HG02981 (cell line): ENCODE measurements around the gene DPP8.

Experiments used
- ATAC-seq: cut with Tn5 transposase; IDR thresholded peaks from one replicate; pipeline ENCODE4 v1.9.1; 2021; ENCODE audit warnings: mild to moderate bottlenecking, moderate library complexity; ENCODE audit not compliant: unreplicated experiment

The DPP8 gene

DNA sequence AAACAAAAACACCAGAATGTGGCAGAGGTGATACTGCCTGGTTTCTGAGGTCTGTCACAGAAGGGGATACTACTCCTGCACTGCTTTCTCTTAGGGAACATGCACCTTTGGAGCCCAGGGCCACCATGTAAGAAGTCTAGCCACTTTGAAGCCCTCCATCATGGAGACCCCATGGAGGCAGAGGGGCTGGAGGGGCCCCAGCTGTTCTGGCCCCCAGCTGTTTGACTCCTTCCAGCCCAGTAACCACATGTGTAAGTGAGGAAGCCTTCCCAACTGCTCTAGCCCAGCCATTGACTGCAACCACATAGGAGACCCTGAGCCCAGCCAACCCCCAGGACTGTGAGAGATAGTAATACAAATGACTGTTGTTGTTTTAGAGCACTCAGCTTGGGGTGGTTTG lies 85.8 kb downstream of the DPP8 start:
- no peak for ATAC-seq

DNA sequence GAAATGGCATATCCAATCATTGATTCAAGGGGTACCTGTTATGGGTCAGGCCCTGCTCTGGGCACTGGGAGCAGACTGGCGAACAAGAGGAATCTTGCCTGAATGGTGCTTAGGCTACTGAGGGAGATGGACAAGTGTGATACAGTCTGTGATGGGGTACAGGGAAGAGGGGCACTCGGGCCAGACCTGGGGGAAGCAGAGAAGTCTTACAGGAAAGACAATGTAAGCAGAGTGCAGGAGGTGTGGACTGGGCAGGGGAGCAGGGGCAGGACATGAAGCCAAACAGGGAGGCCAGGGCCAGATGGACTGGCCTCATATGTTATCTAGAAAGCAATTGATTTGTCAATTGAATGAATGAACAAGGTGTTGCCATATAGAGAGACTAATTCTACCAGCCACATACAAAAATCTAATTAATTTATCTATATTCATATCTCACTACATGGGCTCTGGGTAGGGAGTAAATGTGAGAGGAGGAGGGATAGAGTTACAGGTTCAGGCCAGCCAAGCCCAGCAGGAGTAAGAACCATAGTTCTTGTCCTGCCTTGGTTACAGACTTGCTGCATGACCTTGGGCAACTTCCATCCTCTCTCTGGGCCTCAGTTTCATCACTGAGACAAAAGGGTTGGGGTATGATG lies 91.2 kb downstream of the DPP8 start:
- no peak for ATAC-seq

DNA sequence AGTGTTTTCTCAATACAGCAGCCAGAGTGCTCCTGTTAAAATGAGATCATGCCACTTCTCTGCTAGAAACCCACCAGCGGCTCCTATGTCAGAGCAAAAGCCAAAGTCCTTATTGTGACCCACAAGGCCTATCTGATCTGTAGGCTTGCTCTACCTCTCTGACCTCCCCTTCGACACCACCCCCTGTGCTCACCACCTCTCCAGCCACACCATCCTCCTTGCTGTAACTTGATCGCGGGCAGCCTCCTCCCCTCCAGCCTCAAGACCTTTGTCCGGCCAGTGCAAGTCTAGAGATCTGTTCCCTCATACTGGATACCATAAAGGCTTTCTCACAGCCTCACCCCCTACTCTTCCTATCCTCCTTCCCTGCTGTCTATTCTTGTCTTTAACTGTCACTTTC lies 92.8 kb downstream of the DPP8 start:
- no peak for ATAC-seq

DNA sequence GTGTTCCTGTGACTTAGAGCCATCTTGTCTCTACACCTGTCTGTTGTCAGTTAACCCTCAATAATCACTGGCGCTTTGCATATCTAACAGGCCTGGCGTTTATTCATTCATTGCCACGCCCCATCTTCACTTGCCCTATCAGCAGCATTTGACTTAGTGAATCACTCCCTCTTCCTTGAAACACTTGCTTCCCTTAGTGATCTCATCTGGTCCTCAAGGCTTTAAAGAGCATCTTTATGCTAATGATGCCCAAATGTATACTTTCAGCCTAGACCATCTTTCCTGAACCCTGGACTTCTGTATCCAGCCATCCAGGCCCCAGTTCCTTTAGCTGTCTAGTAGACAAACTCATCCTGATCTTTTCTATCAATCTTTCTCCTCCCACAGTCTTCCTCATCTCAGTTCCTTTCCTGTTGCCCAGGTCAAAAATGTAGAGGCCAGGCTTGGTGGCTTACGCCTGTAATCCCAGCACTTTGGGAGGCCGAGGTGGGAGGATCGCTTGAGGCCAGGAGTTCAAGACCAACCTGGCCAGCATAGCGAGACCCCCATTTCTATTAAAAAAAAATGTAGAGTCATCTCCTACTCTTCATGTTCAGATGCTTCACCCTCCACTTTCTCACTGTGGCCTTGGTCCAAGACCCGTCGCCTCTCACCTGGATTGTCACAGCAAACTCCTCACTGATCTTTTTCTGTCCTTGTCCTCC lies 93.4 kb downstream of the DPP8 start:
- ATAC-seq = no peak

DNA sequence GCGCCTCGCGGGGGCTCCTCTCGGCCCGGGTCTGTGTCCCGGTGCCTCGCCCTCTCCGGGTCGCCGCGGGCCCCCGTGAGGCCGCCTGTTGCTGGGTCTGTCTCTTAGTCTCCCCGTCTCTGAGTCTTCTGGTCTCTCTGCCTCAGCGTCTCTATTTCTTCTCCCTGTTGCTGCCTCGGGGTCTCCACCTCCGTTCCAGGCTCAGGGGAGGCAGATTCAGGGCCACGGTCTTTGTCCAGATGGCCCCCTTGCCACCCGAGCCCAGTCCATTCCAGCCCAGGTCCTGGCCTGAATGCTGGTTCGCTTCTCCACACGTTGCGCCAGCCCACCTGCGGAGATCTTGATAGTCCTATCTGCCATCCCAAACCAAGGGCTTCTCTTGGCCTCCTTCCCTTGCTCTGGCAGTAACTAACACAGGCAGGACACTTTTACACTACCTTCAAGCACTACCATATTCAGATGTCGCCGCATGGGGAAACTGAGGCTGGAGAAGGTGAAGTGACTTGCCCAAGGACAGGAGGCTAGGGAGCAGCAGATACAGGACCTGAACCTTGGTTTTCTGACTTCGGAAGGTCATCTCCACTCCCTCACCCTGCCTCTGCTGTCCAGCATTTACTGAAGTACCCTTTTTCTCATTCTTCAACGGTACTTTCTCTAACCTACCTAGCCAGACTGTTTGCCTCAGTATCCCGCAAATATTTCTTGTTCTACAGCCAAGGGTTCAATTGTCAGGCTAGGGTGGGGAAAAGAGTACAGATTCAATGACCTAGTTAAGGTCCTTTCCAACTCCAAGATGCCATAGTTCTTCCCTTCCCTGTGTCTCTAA lies 94.1 kb downstream of the DPP8 start:
- ATAC-seq = no peak

DNA sequence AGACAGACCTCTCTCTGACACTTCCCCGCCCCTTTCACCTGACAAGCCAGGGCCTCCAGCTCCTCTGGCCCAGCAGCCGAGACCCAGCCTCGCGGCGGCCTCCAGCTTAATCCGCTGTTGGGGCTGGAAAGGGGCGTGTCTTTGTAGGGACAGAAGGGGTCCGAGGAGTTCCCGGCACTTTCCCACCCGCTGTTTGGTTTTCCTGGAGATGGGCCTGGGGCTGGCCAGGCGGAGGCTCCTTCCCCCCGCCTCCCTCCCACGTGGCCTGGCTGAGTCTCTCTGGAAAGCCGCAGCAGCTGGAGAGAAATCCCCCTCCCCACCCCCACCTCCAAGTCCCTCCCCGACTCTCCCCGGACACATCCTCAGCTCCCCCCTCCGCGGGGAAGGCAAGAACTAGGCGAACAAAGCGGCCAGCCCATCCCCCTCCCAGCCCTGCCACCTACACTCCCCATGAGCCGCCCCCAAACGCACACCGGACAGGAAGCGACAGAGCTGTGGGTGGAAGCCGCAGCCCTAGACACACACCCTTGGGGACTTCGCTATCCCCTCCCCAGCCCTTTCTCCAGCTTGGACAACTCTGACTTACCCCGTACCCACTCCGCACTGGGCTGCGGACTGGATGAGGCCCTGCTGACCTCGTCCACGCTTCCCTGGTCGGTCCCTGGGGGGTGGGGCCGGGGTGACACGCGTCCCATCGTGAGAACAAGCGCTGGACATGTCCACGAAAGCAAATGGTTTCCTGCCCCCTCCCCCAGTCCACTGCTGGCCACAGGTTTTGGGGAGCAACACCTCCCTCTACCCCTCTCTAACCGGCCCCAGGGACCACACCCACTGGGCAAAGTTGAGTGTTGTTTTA lies 95.9 kb downstream of the DPP8 start:
- ATAC-seq = no peak

DNA sequence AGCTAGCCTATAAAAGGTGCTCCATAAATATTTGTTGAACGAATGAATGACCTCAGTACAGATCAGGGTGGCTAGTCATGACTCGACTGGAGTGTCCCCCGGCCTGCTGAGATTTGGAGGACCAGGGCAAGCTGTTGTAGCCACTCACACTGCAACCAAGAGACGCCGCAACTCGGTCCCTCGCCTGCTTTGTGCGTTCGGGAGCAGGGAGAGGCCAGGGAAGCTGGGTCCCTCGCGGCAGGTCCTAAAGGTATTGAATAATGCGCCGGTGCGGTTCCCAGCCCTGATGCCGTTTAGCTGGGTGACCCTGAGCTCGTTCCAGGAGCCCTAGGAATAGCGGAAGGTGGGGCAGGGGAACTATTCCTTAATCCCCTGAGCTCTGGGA lies 96.5 kb downstream of the DPP8 start:
- no peak for ATAC-seq

DNA sequence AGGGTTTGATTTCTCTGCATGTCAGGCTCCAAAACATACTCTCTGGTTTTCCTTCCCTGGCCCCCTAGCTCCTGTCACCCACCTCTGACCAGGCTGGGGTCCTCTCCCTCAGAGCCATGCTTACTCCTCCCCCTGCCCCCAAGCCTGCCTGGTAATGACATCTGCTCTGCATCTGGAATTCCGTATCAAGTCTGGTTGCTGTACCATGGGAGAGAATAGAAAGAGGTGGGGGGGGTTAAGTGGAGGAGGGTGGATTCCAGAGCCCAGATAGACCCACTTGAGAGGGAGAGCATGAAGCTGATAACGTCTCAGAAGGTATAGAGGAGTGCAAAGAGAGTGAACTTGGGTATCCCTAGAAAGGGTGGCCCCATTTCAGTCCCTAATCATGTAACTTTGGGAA lies 98.9 kb downstream of the DPP8 start:
- no peak for ATAC-seq

DNA sequence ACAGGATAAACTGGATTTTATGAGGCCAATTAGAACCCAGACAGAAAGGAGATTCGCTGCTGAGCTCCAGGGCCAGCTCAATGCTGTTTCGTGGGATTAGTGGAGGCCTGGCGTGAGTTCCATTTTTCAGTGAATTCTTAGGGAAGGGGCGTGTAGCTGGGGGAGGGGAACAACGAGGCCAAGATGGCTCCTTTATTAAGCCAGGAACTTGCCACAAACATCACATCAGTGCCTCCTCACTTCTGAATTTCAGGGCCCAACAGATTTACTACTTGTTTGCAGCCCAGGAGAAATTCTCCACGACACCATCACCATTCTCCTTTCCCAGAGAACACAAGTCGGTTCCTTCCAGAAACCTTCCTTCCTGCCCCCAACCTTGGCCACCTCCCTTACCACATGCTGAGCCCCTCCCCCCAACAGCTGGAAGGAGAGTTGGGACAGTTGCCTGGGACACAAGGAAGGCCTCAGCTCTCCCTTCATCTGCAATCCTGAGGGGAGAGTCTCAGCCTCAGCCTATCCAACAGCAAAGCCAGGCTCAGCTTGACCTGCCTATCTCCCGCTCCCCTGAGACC lies 100.6 kb downstream of the DPP8 start:
- no peak for ATAC-seq

DNA sequence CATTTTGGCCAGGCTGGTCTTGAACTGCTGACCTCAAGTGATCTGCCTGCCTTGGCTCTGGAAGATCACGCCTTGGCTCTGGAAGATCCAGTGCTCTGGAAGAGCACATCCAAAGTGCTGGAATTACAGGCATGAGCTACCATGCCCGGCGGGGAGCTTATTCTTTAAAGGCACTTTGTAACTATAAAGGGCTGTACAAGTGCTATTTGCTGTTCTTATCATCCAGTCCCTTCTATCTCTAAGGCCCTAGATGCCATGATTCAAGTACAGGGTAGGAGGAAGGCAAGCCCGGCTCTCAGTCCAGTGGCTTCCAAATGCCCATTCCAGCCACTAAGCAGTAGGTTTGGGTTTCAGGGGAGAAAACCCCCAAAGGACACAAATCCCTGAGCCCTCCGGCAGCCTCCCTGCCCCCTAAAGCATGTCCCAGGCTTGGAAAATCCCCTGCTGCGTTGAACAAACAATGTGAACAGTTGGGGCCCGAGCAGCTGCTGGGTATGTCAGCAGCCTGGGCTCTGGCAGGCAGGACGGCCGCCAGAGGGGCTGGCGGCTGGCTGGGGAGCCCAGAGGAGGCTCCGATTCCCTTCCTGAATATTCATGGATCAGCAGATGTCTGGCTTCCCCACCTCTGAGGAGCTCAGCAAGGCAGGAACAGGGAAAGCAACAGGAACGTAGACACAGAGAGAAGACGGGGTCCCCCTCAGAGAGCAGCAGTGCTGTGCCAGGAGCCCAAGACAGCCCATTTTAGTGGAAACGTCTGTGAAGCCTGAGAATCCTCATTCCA lies 102.5 kb downstream of the DPP8 start:
- ATAC-seq = no peak

DNA sequence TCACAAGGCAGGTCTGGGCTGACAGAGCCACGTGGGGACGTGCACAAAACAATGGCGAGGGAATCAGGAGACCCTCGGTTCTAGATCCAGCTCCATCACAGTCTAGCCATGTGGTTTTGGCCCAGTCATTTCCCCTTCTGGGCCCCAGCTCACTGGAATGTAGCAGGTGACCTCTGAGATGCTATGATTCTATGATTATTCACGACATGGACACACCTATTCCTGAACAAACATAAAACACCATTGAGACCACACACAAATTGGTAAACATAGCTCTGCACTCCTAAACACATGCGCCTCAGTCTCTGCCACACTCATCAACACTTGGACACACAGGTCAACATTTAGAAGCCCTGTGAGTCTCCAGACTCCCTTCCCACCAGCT lies 103.7 kb downstream of the DPP8 start:
- no peak for ATAC-seq

DNA sequence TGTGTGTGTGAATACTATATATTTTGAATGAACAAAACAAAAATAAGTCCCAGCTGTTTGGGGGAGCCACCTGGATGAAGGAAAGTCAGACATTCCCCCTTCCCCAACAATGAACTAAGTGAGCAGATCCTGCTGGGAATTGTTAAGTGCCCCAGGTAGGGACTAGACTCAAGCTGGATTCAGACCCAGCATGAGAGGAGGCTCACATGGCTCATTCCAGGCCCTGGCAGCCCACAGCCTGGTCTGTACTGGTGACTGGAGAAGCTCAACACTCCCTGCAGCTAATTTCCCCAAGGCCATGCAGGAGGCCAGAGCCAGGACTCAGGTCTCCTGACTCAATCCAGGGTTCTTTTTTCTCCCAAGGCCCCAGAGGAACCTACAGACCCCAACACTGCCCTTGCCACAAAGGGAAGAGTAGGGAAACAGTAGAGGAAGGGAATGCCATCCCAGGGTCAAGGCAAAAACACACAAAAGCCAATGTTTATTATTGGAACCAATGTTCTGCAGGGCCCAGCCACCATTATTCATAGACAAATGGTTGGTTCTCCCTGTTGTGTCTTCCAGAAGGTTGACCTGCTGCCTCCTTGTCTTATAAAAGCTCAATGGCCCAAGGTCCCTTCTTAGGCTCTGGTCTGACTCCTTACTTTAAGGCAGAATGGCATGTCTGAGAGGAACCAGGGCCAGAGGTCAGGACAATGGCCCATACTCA lies 104.3 kb downstream of the DPP8 start:
- no peak for ATAC-seq

DNA sequence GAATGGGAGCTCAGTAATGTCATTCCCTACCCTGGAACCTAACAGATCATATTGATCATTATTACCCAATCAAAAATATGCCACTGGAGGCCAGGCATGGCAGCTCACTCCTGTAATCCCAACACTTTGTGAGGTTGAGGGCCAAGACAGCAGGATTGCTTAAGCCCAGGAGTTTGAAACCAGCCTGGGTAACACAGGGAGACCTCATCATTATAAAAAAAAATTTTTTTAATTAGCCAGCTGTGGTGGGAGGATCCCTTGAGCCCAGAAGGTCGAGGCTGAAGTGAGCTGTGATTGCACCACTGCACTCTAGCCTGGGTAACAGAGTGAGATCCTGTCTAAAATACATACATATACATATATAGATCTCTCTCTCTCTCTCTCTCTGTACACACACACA lies 104.9 kb downstream of the DPP8 start:
- ATAC-seq = no peak

DNA sequence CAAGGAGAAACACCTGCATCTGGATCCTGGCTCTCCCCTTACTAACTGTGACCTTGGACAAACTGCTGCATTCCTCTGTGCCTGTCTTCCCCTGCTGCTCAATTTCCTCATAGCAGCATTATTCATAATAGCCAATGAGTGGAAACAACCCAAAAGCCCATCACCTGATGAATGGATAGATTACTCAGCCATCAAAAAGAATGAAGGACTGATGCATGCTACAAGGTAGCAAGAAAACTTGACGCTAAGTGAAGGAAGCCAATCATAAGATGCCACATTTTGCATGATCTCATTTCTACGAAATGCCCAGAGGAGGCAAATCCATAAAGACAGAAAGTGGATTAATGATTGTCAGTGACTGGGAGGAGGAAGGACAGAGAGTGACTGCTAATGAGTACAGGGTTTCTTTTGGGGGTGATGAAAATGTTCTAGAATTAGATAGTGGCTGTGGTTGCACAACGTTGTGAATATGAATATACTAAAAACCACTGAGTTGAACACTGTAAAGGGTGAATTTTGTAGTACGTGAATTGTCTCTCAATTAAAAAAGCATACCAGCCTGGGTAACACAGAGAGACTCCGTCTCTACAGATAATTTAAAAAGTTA lies 105.9 kb downstream of the DPP8 start:
- ATAC-seq = no peak

DNA sequence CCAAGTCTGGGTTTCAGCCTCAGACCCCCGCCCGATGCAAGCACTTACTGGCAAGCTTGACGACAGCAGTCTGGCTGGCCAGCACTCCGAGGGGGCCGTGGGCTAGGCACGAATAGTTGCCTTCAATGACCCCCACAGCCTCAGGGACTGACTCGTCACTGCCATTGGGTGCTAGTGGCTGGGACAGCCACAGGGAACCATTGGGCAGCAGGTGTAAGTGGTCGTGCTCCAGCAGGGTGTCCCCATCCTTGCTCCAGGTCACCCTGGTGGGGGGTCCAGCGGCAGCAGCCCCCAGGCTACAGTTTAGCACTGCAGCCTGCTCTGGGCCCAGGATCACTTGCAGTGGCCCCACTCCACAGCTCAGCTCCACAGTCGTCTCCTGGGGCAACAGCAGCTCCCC lies 106.5 kb downstream of the DPP8 start:
- no peak for ATAC-seq

DNA sequence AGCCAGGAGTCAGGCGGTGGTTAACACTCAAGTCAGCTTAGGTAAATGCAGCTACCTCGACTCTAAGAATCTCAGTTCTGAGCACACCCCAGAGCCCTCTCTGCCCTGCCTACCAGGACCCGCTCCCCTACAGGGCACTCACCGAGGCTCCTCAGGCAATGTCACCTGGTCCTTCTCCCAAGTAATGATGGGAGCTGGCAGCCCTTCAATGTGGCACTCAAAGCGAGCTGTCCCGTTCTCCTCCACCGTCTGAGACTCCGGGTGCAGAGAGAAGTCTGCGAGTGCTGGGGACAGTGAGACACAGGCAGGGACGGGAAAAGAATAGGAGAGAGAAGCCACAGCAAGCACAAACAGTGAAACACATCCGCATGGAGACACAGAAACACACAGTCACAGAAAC lies 107.5 kb downstream of the DPP8 start:
- ATAC-seq = no peak

DNA sequence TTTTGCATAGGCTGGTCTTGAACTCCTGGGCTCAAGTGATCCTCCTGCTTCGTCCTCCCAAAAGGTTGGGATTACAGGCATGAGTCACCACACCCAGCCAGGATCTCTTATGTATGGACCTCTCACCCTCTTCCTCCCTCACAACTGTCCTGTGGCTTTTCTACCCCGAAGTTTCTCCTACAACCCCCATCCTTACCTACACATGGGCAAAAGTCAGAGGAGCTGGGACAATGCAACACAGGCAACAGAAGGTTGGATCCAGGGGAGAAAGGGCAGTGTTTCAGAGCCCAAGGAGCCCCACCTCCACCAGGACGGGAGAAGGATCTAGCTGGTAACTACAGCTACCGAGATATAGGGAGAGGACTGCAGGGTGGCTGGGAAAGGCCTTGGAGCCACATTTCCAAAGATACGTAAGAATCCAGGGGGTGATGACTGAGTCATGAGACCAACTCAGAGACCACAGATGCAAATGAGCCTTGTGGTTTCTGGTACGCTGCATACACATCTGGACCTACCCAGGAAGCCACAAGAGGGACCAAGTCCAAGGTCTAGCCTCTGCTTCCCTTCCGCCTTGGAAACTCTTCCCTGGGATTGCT lies 108.4 kb downstream of the DPP8 start:
- no peak for ATAC-seq

DNA sequence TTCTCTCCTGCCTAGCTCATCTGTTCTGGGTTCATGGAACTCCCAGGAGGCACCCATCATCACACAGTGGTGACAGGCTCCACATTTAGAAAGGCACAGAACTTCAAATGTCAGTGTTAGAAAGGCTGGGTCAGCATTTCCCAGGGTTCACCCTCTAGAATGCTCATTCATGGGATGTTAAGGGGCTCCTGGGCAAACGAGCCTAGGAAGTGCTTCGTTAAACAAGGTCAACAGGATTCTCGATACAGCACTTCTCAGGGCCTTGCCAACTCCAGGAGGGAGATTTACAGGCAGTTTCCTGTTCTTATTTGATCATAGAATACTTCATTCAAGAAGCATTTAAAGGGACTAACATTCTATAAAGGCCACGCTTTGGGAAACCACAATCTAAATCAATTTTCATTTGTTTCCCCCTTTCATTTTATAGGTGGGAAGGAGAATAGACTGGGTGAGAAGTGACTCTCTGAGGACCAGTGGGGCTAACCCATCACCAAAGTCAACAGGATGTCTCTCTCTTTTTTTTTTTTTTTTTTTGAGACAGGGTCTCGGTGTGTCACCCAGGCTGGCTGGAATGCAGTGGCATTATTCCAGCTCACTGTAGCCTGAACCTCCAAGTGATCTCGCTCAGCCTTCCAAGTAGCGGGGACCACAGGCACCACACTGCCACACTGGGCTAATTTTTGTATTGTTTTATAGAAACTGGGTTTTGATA lies 109.0 kb downstream of the DPP8 start:
- ATAC-seq = no peak
